GM18951 (cell line): ENCODE measurements around the gene SERPINF2.

Experiments used
- POLR2A ChIP-seq: IDR thresholded peaks from 4 replicates; pipeline ENCODE4 v1.6.1; 2011; ENCODE audit warnings: mild to moderate bottlenecking; ENCODE audit not compliant: insufficient read length, insufficient read depth; ENCODE audit errors: extremely low read depth
- in situ Hi-C: fragments of 300-500 bp; cut with MboI; formaldehyde crosslinking; loops from one replicate; pipeline ENCODE4 v1.12.0; 2022; ENCODE audit warnings: low sequenced_read_pairs, mixed read lengths, inconsistent platforms; ENCODE audit not compliant: unreplicated experiment

Gene SERPINF2

GRCh38 chr17:1742371-1743087 is at the start of gene SERPINF2:
Gene SERPINF2, plus strand, starts transcription at chr17:1742871. Its CDS starts 2,125 bp downstream, at chr17:1744996.
- TF ChIP-seq POLR2A: no peak
- in situ Hi-C loops: no loop called here

GRCh38 chr17:1693339-1693738 is 49.3 kb upstream of the SERPINF2 start:
- no peak for TF ChIP-seq POLR2A
- in situ Hi-C loops: no loop called here

GRCh38 chr17:1695365-1695764 is 47.3 kb upstream of the SERPINF2 start:
- no peak for TF ChIP-seq POLR2A
- in situ Hi-C loops: no loop called here

GRCh38 chr17:1697681-1698080 is 45.0 kb upstream of the SERPINF2 start:
- in situ Hi-C loops: no loop called here
- no peak for TF ChIP-seq POLR2A

GRCh38 chr17:1699891-1700290 is 42.8 kb upstream of the SERPINF2 start:
- in situ Hi-C loops: loop anchor here (25.0 kb wide), 1 partner anchor 337 kb away; the partner anchor contains the start of genes DPH1, OVCA2 and RTN4RL1

GRCh38 chr17:1703063-1703462 is 39.6 kb upstream of the SERPINF2 start:
- TF ChIP-seq POLR2A: no peak
- in situ Hi-C loops: loop anchor here (25.0 kb wide), 1 partner anchor 334 kb away; the partner anchor contains the start of genes DPH1, OVCA2 and RTN4RL1

- no peak for TF ChIP-seq POLR2A
- in situ Hi-C loops: loop anchor here (25.0 kb wide), 1 partner anchor 332 kb away; the partner anchor contains the start of genes DPH1, OVCA2 and RTN4RL1
Observed at GRCh38 chr17:1705004-1705403, 37.7 kb upstream of the SERPINF2 start.

GRCh38 chr17:1707107-1707506 is 35.6 kb upstream of the SERPINF2 start:
- in situ Hi-C loops: loop anchor here (25.0 kb wide), 1 partner anchor 330 kb away; the partner anchor contains the start of genes DPH1, OVCA2 and RTN4RL1
- TF ChIP-seq POLR2A: no peak

- in situ Hi-C loops: loop anchor here (25.0 kb wide), 1 partner anchor 328 kb away; the partner anchor contains the start of genes DPH1, OVCA2 and RTN4RL1
Observed at GRCh38 chr17:1708791-1709346, 33.8 kb upstream of the SERPINF2 start.

- in situ Hi-C loops: loop anchor here (25.0 kb wide), 1 partner anchor 328 kb away; the partner anchor contains the start of genes DPH1, OVCA2 and RTN4RL1
- no peak for TF ChIP-seq POLR2A
Observed at GRCh38 chr17:1709403-1709951, 33.2 kb upstream of the SERPINF2 start.

- no peak for TF ChIP-seq POLR2A
- in situ Hi-C loops: loop anchor here (25.0 kb wide), 1 partner anchor 327 kb away; the partner anchor contains the start of genes DPH1, OVCA2 and RTN4RL1
Observed at GRCh38 chr17:1709971-1710806, 32.5 kb upstream of the SERPINF2 start, which contains the start of gene TLCD2. Gene TLCD2, minus strand, starts transcription at chr17:1710377. Its CDS starts 135 bp downstream, at chr17:1710242.

- no peak for TF ChIP-seq POLR2A
- in situ Hi-C loops: loop anchor here (25.0 kb wide), 1 partner anchor 326 kb away; the partner anchor contains the start of genes DPH1, OVCA2 and RTN4RL1
Observed at GRCh38 chr17:1710807-1711553, 31.7 kb upstream of the SERPINF2 start.
